ENCODE measurements around the gene FER1L5. TPM values are rescaled to one million over a fixed set of nuclear protein-coding genes. Genes with fewer than 3 reads are reported as not detected.

Gene FER1L5
- total RNA-seq, 2 experiments from 2014 or later = not detected

DNA sequence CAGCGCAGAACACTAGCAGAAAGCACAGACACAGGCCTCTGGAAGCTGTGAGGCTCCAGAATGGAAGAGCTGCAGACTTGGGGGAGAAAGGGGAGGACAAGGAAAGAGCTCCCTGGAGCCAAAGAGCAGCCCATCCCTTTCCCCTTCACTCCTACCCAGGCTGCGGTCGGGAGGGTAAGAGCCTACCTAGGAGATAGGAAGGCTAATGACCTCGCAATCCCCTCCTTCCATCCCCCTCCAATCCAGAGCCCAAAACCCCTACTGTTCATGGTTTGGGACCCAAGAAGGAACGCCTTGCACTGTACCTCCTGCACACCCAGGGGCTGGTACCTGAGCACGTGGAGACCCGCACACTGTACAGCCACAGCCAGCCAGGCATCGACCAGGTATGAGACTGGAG, 57.5 kb downstream of the FER1L5 start:
- Mint-ChIP-seq H3K9me3 (ENCODE audit: low read depth) (no peaks in the 10 kb centered on the region), H3K27ac (no peak overlapping the region), H3K4me3 (no peak overlapping the region), H3K27me3 (no peaks in the 10 kb centered on the region), H3K4me1 (no peaks in the 10 kb centered on the region), H3K36me3 (ENCODE audit: low read depth) (peaks cover 1% of the 10 kb centered on the region)
- no peak for ATAC-seq
- DNase-seq = no peak
- ChIA-PET CTCF (interaction anchor here (0.6 kb wide), 2 partner anchors 11 to 14 kb away, joined by 3 to 4 read pairs; no protein-coding TSS in a partner anchor), POLR2A (no interaction called here)
- intact Hi-C loops (cut with DNase I, micrococcal nuclease) = no loop called here

GRCh38 chr2:96701636-96702035, 59.1 kb downstream of the FER1L5 start:
- Mint-ChIP-seq H3K27me3 (no peaks in the 10 kb centered on the region), H3K4me1 (no peaks in the 10 kb centered on the region), H3K4me3 (no peak overlapping the region), H3K36me3 (ENCODE audit: low read depth) (peaks cover 3% of the 10 kb centered on the region), H3K27ac (no peak overlapping the region), H3K9me3 (ENCODE audit: low read depth) (no peaks in the 10 kb centered on the region)
- intact Hi-C loops (cut with DNase I, micrococcal nuclease) = no loop called here
- POLR2A ChIA-PET = no interaction called here
- CTCF ChIA-PET = no interaction called here
- ATAC-seq = no peak
- no peak for DNase-seq

DNA sequence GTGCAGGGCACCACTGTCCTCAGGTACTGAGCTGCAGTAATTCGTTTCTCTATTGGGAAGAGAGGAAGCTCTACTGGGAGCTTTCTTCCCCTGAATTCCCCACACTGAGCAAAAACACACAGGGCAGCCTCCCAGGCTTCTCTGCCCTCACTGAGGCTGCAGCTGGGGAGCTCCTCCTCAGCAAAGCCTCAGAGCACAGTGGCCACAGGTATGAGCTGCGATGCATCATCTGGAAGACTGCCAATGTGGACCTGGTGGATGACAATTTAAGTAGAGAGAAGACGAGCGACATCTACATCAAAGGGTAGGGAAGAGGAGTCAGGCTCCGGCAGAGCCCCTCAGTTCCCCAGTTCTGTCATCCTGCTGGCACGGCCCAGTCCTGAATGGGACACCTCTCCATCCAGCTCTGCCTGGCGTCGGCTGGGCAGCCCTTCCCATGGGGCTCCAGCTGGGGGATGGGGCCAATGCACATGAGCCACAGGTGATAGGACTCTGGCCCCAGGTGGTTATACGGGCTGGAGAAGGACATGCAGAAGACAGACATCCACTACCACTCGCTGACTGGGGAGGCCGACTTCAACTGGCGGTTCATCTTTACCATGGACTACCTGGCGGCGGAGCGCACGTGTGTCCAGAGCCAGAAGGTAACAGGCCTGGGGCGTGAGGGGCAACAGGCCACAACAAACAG, 59.7 kb downstream of the FER1L5 start:
- CTCF ChIA-PET = no interaction called here
- Mint-ChIP-seq H3K27ac (no peak overlapping the region), H3K4me1 (no peaks in the 10 kb centered on the region), H3K27me3 (no peaks in the 10 kb centered on the region), H3K4me3 (no peak overlapping the region), H3K9me3 (ENCODE audit: low read depth) (no peaks in the 10 kb centered on the region), H3K36me3 (ENCODE audit: low read depth) (peaks cover 7% of the 10 kb centered on the region)
- no peak for DNase-seq
- no peak for ATAC-seq
- intact Hi-C loops (cut with DNase I, micrococcal nuclease) = no loop called here
- POLR2A ChIA-PET = no interaction called here

GRCh38 chr2:96703021-96703751, 60.6 kb downstream of the FER1L5 start:
- Mint-ChIP-seq H3K27ac (no peak overlapping the region), H3K9me3 (ENCODE audit: low read depth) (no peaks in the 10 kb centered on the region), H3K36me3 (ENCODE audit: low read depth) (peaks cover 7% of the 10 kb centered on the region), H3K4me1 (no peaks in the 10 kb centered on the region), H3K4me3 (no peak overlapping the region), H3K27me3 (no peaks in the 10 kb centered on the region)
- ATAC-seq (no peak), DNase-seq (no peak)
- CTCF ChIA-PET = interaction anchor here (0.7 kb wide), 1 partner anchor 109 kb away, joined by 4 read pairs; no protein-coding TSS in a partner anchor
- POLR2A ChIA-PET = interaction anchor here (0.6 kb wide), 1 partner anchor 26 kb away, joined by 3 read pairs; no protein-coding TSS in a partner anchor
- intact Hi-C loops (cut with DNase I, micrococcal nuclease) = no loop called here

DNA sequence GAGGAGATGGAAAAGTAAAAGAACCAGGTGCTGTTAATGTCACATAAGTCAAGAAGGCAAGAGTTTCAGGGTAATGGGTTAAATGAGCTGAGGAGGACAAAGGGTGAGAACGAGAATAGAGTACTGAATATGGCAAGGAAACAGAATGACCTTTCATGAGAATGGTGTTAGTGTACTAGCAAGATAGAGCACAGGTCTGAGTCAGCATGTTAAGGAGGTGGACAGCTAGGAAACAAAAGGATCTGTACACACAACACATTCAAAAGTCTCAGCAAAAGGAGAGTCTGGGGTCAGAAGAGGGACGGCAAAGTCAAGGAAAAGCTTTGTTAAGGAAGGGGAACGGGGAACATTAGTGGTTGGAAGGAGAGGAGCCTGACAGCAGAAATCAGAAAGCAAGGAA, 68.4 kb downstream of the FER1L5 start:
- H3K4me3 Mint-ChIP-seq = no peak overlapping the region
- intact Hi-C loops (cut with DNase I, micrococcal nuclease) = no loop called here
- no peaks in the 10 kb centered on the region for H3K27me3 Mint-ChIP-seq
- ATAC-seq (no peak), DNase-seq (no peak)
- no peaks in the 10 kb centered on the region for H3K9me3 Mint-ChIP-seq (ENCODE audit: low read depth)
- peaks cover 21% of the 10 kb centered on the region for H3K36me3 Mint-ChIP-seq (ENCODE audit: low read depth)
- ChIA-PET POLR2A (no interaction called here), CTCF (interaction anchor here (0.7 kb wide), 1 partner anchor 11 kb away, joined by 3 read pairs; no protein-coding TSS in a partner anchor)
- H3K27ac Mint-ChIP-seq = peak overlapping the region; percentile 1
- H3K4me1 Mint-ChIP-seq = no peaks in the 10 kb centered on the region

DNA sequence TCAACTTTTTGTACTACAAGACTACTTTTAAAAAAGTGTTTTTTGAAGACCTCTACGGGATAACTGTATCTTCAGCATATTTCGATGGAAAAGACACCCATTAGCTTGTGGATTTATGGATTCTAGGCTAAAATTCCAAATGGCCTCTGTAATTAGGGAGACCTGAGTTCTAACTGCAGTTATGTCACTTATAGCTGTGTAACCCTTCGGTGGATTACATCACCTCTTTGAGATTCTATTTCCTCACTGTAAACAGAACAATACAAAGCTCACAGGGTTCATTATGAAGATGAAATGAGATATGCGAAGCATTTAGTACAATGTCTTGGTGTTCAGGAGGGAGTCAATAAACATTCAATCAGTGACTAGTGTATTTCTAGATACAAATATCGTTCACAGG, 73.1 kb downstream of the FER1L5 start:
- ChIA-PET CTCF (no interaction called here), POLR2A (no interaction called here)
- DNase-seq (no peak), ATAC-seq (no peak)
- Mint-ChIP-seq H3K9me3 (ENCODE audit: low read depth) (no peaks in the 10 kb centered on the region), H3K4me3 (no peak overlapping the region), H3K4me1 (no peaks in the 10 kb centered on the region), H3K27me3 (no peaks in the 10 kb centered on the region), H3K36me3 (ENCODE audit: low read depth) (peaks cover 8% of the 10 kb centered on the region), H3K27ac (no peak overlapping the region)
- intact Hi-C loops (cut with DNase I, micrococcal nuclease) = no loop called here

- no peak overlapping the region for H3K4me3 Mint-ChIP-seq
- intact Hi-C loops (cut with DNase I, micrococcal nuclease) = no loop called here
- no peak for DNase-seq
- no peaks in the 10 kb centered on the region for H3K27me3 Mint-ChIP-seq
- H3K36me3 Mint-ChIP-seq (ENCODE audit: low read depth) = peaks cover 2% of the 10 kb centered on the region
- ChIA-PET CTCF (no interaction called here), POLR2A (no interaction called here)
- no peak for ATAC-seq
- H3K4me1 Mint-ChIP-seq = no peaks in the 10 kb centered on the region
- H3K27ac Mint-ChIP-seq = no peak overlapping the region
- H3K9me3 Mint-ChIP-seq (ENCODE audit: low read depth) = no peaks in the 10 kb centered on the region
These were observed 73.8 kb downstream of the FER1L5 start for GRCh38 chr2:96716388-96716787.

- no peak overlapping the region for H3K4me3 Mint-ChIP-seq
- peaks cover 28% of the 10 kb centered on the region for H3K36me3 Mint-ChIP-seq (ENCODE audit: low read depth)
- no peaks in the 10 kb centered on the region for H3K27me3 Mint-ChIP-seq
- ChIA-PET CTCF (interaction anchor here (0.8 kb wide), 1 partner anchor 37 kb away, joined by 3 read pairs; no protein-coding TSS in a partner anchor), POLR2A (no interaction called here)
- DNase-seq (no peak), ATAC-seq (no peak)
- intact Hi-C loops (cut with DNase I, micrococcal nuclease) = no loop called here
- H3K4me1 Mint-ChIP-seq = no peaks in the 10 kb centered on the region
- no peak overlapping the region for H3K27ac Mint-ChIP-seq
- H3K9me3 Mint-ChIP-seq (ENCODE audit: low read depth) = no peaks in the 10 kb centered on the region
These were observed 83.6 kb downstream of the FER1L5 start for GRCh38 chr2:96726131-96726530.

DNA sequence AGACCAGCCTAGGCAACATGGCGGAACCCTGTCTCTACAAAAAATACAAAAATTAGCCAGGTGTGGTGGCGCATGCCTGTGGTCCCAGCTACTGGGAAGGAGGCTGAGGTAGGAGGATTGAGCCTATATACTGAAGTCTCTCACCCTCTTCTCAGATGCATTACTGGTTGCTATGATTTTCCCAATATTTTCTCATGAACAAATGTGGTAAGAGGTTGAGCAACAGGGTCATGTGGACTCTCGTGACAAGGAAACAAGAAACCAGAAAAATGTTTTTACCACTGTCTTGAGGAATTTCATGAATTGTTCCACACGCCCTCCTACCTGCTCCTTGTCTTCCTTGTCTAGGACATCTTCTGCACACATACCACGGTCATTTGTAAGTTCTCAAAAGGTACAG, 84.9 kb downstream of the FER1L5 start:
- H3K4me3 Mint-ChIP-seq = no peak overlapping the region
- no peaks in the 10 kb centered on the region for H3K27me3 Mint-ChIP-seq
- H3K4me1 Mint-ChIP-seq = no peaks in the 10 kb centered on the region
- no peak for DNase-seq
- CTCF ChIA-PET = no interaction called here
- H3K27ac Mint-ChIP-seq = no peak overlapping the region
- POLR2A ChIA-PET = no interaction called here
- H3K36me3 Mint-ChIP-seq (ENCODE audit: low read depth) = peaks cover 29% of the 10 kb centered on the region
- no peaks in the 10 kb centered on the region for H3K9me3 Mint-ChIP-seq (ENCODE audit: low read depth)
- intact Hi-C loops (cut with DNase I, micrococcal nuclease) = no loop called here
- no peak for ATAC-seq

DNA sequence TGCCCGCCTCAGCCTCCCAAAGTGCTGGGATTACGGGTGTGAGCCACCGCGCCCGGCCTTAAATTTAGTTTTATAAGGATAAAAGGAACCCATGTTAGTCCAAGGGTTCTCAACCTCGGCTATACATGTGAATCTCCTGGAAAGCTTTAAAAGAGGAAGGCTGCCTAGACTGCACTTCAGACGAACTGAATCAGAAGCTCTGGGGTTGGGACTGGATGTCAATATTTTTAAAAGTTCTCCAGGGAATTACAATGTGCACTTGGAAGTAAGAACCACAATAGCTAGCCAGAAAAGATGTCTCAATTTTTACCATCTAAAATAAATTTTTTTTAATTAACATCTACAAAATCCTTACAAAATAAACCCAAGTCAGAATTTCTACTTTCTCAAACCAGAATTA, 87.2 kb downstream of the FER1L5 start:
- no peak overlapping the region for H3K27ac Mint-ChIP-seq
- peaks cover 39% of the 10 kb centered on the region for H3K36me3 Mint-ChIP-seq (ENCODE audit: low read depth)
- intact Hi-C loops (cut with DNase I, micrococcal nuclease) = no loop called here
- no peak overlapping the region for H3K4me3 Mint-ChIP-seq
- no peak for DNase-seq
- no peaks in the 10 kb centered on the region for H3K4me1 Mint-ChIP-seq
- no peak for ATAC-seq
- H3K9me3 Mint-ChIP-seq (ENCODE audit: low read depth) = no peaks in the 10 kb centered on the region
- CTCF ChIA-PET = interaction anchor here (0.6 to 0.8 kb wide), 2 partner anchors 31 to 373 kb away, joined by 3 read pairs; partner anchors contain the start of gene CNNM4
- POLR2A ChIA-PET = interaction anchor here (0.6 kb wide), 1 partner anchor 26 kb away, joined by 3 read pairs; no protein-coding TSS in a partner anchor
- no peaks in the 10 kb centered on the region for H3K27me3 Mint-ChIP-seq

- ATAC-seq (no peak), DNase-seq (no peak)
- Mint-ChIP-seq H3K4me3 (no peak overlapping the region), H3K4me1 (peaks cover 3% of the 10 kb centered on the region), H3K36me3 (ENCODE audit: low read depth) (peaks cover 38% of the 10 kb centered on the region), H3K27ac (no peak overlapping the region), H3K27me3 (no peaks in the 10 kb centered on the region), H3K9me3 (ENCODE audit: low read depth) (no peaks in the 10 kb centered on the region)
- intact Hi-C loops (cut with DNase I, micrococcal nuclease) = no loop called here
- ChIA-PET POLR2A (no interaction called here), CTCF (interaction anchor here (0.8 to 0.9 kb wide), 2 partner anchors 30 to 72 kb away, joined by 3 read pairs; partner anchors contain the start of gene CNNM4)
These were observed 87.6 kb downstream of the FER1L5 start for GRCh38 chr2:96730212-96730611.

GRCh38 chr2:96733931-96734330, 91.4 kb downstream of the FER1L5 start:
- Mint-ChIP-seq H3K4me1 (peaks cover 24% of the 10 kb centered on the region), H3K27ac (no peak overlapping the region), H3K4me3 (no peak overlapping the region), H3K27me3 (no peaks in the 10 kb centered on the region), H3K9me3 (ENCODE audit: low read depth) (no peaks in the 10 kb centered on the region), H3K36me3 (ENCODE audit: low read depth) (peaks cover 37% of the 10 kb centered on the region)
- intact Hi-C loops (cut with DNase I, micrococcal nuclease) = no loop called here
- POLR2A ChIA-PET = no interaction called here
- CTCF ChIA-PET = interaction anchor here (1.4 kb wide), 1 partner anchor 67 kb away, joined by 3 read pairs; no protein-coding TSS in a partner anchor
- ATAC-seq (peak; percentile 47), DNase-seq (no peak)

Data from activated CD4-positive, alpha-beta T cell treated with anti-CD3 and anti-CD28 coated beads for 36 hours (primary cell).